SIG-M5 treated with dmso at 0.1 percent for 504 hours (cell line): ENCODE measurements around the gene UNC13A.

ENCODE experiments used
- DNase-seq: peaks from one replicate; lab custom pipeline; 2025; ENCODE audit not compliant: unreplicated experiment; lab: John Stamatoyannopoulos, UW

The UNC13A gene

DNA sequence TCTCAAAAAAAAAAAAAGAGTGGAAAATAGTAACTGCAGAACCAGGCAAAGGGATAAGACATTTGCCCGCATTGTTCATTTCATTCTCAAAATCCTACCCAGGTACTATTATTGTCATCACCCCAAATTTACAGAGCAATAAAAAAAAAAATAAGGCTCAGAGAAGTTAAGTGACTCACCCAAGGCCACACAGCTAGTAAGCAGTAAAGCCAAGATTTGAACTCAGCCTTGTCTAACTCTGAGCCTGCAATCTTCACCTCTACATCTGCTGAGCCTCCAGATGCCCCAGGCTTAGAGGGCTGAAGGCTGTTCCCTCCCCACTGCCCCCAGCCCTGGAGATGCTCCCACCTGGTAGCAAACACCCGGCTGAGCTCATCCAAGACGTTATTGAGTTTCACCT is 61.0 kb downstream of the UNC13A start:
- DNase-seq: no peak

DNA sequence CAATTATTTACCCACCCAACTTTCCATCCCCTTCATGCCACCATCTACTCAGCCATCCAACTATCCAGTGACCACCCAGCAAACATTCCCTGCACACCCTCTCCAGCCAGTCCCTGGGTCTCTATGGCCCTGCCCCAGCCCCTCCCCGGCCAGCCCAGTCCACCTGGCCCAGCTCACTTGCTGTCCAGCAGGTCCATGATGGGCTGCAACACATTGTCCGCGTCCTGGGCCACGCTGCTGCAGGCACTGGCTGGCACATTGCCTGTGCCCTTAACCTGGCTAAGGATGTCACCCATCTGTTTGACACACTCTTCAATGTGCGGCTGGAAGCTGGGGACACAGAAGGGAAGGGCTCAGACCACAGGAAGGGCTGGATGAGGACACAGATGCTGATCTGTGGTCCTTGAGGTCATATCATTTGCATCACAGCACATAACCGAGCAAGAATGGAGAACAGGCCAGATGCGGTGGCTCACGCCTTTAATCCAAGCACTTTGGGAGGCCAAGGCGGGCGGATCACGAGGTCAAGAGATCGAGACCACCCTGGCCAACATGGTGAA is 61.6 kb downstream of the UNC13A start:
- DNase-seq: no peak

DNA sequence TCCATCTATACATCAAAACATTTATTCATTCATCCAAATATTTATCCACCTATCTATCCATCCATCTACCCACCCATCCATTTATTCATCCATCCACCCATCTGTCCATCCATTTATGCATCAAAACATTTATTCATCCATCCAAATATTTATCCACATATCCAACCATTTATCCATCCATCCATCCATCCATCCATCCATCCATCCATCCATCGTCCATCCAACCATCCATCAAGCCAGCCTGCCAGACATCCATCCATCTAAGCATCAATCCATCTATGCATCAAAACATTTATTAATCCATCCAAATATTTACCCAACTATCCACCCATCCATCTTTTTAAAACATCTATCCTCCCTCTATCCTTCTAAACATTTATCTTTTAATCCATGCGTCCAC is 62.2 kb downstream of the UNC13A start:
- DNase-seq: no peak

DNA sequence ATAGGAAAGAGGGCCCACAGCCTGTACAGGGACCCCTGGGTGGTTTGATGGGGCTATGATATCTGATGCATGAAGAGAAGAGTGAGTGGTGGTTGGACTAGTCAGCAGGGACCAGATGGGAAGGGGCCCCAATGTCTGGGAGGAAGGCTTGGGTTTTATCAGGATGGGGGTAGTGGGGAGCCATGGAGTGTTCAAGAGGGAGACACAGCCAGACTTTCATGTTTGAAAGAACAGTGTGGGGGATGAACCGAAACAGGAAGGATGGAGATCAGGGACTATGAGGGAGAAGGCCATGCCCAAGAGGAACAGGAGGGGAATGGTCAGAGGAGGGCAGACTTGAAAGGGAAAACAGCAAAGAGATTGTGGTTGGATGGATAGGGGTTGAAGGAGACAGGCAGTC is 63.1 kb downstream of the UNC13A start:
- no peak for DNase-seq

DNA sequence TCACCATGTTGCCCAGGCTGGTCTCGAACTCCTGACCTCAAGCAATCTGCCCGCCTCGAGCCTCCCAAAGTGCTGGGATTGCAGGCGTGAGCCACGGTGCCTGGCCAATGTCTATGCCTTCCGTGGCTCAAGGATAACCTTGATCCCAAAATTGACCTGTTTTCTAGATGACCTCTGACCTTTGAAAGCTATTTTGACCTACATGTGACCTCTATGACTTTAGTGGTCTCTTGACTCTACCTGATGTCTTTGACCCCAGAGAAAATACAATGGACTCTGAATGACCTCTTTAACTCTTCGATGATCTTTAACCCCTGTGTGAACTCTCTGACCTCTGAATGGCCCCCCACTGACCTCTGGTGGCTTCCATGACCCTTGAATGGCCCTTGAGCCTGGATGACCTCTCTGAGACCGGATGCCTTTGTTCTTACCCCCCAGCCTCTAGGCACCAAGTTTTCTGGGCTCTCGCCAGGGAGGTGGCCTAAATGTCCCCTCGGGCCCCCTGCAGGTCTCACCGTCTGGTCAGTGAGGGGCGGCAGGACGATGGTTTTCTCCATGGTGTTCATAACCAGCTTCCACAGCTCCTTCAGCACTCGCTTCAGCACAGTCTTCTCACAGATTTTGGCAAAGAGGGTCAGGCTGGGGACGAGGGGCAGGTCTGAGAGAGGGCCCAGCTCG is 63.7 kb downstream of the UNC13A start:
- DNase-seq: no peak

DNA sequence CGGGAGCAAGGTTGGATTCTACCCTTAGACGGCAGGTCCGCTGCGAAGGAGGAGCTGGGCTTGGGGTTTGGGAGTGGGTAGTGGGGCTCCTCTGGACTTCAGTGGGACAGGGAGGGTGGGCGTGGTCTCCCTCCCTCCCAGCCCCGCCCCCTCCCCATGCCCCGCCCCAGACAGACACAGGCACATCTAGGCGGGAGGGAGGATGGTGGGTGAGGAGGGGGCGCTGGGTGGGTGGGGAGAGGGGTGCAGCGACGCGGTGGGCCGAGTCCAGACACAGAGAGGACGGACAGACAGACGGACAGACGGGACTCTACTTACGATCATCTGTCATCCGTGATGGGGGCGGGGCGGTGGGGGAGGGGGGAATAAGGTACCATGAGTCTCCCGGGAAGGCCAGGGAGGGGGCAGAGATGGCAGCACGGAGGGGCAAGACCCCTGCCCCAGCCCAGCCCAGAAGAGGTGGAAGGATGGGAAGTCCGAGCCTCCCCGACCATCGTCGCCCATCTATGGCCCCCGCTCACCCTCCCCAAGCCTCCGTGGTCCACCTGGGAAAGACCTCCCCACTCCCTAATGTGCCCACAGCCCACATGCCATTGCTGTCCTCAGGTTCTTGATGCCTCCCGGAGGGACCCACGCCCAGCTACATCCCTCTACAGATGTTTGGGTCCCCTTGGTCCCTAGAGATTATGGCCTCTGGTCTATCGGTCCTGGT is 64.8 kb downstream of the UNC13A start:
- no peak for DNase-seq

DNA sequence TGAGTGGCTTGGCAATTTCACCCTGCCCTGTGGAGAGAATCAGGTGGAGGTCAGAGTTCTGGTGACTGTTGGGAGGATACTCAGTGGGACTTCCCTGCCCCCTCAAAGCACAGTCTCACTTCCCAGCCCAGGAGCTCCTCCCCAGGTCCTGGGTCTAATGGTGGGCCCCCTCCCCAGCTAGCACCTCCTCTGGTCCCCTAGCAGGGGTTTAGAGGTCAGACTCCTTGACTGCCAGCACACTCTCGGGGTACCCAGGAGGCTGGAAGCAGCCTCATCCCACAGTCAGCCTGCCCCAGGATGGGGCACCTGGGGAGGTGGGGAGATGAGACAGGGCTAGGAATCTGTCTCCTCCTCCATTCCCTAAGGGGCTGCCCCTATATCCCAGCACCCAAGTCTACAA is 67.5 kb downstream of the UNC13A start:
- no peak for DNase-seq

DNA sequence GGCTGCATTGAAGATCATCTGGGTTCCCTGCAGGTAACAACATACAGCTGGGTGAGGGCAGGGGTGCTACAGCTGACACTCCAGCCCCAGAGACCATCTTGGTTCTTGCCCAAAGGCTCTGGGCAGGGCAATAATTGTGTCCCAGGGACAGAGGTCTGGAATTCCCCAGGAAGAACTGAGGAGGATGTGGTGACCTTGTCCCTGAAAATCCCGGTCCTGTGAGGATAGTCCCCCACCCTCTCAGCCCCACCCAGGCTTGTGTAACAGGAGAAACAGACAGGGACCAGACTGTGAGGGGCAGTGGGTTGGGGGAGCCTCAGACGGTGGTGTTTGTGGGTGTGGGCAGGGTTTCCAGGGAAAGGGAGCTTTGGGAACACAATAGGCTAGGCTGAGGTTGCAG is 69.2 kb downstream of the UNC13A start:
- DNase-seq: no peak

DNA sequence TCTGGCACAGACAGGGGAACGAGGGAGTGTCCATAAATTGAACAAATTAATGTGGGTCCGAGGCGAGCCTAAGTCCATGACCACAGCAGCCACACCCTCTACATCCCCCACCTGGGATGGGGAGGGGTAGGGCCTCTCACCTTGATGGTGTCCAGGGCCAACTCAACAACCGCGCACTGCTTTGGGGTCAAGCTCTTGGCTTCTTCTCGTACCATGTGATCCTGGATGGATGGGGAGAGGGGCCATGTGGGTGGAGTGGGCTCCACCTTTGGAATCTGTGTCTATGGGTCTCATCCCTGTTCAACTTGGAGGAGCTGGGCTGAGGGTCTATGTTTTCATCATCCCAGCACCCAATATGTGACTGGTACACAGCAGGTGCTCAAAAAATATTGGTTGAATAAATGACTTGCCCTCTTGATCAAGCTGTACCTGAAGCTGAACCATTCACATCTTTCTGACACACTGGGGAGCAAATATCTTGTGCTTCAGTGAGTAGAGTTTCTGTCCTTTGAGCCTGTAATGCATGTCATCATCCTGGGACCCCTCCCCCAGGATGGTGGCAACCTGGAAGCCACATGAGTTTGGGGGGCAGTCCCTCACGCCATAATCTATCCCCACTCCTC is 69.8 kb downstream of the UNC13A start:
- no peak for DNase-seq

DNA sequence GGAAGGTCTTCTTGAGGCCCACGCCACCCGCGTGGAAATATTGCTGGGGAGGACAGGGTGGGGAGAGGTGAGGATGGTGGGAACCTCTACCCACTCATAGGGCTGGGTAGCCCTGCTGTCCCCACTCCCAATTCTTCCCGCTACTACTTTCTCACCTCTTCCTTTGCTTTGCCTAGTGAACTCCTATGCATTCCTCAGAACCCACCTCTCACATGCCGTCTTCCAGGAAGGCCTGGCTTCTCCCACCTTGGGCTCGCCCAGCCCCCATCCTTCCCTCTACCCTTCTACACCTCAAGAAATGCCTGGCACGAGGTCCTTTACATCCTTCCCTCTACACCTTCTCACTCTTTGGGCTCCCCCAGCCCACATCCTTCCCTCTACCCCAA is 70.4 kb downstream of the UNC13A start:
- no peak for DNase-seq

DNA sequence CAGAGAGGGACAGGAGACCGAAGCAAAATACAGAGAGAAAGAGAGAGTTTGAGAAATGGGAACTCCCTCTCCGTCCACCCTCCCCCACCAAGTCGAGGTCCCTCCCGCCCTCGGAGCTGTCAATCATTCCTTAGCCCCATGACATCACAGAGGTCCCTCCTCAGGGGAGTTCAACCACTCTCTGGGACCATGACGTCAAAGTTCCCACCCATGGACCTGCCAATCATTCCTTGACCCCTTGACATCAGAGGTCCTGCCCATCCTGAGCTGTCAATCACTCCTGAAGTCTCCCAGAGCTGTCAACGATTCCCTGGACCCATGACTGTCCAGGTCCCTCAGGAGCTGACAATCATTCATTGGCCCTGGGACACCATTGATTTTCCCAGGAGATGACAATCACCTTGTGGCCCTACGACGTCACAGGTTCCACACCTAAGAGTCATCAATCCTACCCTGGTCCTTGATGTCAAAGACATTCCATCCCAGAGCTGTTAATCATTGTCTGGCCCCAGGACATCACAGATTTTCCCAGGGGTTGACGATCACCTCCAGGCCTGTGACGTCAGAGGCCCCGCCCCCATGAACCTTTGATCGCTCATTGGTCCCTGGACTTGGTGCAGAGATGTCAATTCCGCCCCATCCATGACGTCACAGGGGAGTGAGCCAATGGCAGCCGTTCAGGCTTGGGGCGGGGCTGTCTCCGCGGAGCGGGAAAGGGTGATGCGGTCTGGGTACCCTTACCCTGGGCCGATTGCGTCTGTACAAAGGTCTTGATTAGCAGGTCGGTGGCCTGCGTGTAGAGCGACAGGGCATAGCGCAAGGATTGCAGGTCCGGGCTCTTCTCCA is 71.0 kb downstream of the UNC13A start:
- no peak for DNase-seq

DNA sequence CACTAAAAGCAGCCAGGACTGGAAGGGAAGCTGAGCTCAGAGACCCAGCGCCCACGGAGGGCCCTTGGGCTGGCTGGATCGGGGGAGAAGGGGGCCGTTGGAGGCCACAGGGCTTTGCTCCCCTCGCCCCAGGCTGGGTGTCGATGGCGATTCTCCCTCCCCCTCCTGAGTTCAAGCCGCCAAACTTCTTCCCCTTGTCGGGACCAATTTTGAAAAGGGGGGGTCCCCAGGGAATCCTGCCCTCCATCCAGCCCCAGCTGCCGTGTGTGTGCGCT is 71.5 kb downstream of the UNC13A start:
- no peak for DNase-seq

DNA sequence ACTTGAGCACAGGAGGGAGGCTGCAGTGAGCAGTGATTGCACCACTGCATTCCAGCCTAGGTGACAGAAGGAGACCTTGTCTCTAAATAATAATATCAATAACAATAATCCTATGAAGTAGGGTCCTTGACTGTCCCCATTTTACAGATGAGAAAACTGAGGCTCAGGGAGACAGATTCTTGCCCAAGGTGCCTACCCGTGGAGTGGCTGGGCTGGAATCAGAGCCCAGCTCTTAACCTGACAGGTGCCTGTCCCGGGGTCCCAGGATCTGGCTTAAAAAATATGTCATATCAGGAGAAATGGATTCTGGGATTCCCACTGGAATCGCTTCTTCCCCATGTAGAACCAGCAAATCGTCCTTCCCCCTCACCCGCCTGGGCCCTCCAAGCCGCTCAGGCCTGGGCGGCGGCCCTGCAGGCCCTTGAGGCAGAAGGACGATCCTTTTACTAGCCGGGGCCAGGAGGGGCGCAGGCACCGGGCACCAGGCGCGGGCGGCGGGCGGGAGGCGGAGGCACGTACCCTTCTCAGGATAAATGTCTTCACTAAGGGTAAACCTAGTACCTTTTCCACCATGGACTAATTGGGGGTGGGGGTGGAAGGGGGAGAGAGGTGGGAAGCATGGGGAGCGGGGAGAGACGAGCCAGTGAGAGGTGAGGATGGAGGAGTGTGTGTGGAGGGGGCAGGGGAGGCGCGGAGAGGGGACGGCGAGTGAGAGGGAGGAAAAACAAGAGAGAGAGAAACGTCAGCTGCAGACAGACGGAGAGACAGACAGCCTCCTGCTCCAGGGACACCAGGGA is 72.1 kb downstream of the UNC13A start:
- no peak for DNase-seq

DNA sequence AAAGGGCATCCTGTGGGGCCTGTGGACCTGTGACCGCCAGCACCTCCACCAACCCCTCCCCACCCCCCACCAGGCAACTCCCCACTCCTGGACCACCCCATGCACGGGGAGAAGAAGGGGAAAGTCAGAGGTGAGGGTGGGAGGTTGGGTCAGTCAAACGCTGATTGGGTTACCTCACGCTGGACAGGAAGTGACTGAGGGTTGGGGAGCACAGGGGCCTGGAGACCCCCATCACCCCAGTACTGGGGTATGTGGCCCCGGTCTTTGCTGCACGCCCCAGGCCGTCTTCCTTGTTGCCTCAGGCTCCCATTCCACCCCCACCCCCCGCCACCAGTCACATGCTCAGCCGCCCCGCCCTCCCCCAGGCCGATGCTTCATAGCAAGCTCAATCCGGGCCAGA is 73.7 kb downstream of the UNC13A start:
- no peak for DNase-seq

DNA sequence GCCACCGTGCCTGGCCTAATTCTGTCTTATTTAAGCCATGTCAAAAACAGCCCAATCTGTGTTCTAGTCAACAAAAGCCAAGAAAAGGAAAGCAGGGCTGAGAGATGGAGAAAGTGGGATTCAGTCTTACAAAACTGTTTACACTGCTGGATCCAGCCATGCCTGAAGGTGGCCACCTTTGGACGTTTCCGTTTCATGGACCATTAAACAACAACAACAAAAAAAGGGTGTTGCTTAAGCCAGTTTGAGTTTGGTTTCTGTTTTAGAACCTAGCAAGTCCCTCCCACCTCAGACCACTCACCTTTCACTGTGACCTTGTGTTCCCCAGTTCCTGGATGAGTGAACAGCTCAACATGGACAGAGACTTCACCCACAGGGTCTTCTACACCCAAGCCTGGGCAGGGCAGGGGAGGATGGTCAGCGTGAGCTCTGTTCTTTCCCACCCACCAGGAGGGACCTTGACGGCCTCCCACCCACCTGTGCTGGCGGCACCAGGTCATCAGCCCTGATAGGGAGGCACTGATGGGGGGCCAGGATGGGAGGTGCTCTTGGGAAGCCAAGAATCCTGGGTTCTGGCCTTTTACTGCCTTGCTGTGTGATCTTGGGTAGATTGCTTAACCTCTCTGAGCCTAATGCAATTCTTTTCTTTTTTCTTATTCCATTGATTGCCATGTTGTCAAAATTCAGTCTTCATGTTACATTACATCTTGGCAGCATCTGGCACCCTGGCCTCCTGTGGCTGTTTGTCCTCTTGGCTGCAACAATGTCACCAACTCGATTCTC is 76.5 kb downstream of the UNC13A start:
- no peak for DNase-seq

DNA sequence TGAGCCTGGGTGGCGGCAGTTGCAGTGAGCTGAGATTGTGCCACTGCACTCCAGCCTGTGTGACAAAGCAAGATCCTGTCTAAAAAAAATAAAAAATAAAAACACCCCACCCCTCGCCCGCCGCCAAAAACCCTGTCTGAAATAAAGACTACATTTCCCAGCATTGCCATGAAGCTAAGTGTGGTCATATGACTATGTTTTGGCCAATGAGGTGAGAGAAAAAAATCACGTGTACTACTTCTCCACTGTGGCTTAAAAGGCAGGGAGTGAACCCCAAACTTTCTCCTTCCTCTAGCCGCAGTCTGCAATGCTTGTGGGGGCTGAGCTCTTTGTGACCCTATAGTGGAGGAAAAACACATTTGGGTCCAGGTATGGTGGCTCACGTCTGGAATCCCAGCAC is 77.8 kb downstream of the UNC13A start:
- DNase-seq: peak; percentile 38

DNA sequence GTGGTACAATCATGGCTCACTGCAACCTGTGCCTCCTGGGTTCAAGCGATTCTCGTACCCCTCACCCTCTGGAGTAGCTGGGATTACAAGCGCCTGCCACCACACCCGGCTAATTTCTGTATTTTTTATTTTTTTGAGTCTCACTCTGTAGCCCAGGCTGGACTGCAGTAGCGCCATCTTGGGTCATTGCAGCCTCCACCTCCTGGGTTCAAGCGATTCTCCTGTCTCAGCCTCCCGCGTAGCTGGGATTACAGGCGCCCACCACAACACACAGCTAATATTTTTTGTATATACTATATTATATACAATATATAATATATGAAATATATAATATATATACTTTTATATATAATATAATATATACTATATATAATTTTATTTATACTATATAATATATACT is 80.2 kb downstream of the UNC13A start:
- DNase-seq: no peak

DNA sequence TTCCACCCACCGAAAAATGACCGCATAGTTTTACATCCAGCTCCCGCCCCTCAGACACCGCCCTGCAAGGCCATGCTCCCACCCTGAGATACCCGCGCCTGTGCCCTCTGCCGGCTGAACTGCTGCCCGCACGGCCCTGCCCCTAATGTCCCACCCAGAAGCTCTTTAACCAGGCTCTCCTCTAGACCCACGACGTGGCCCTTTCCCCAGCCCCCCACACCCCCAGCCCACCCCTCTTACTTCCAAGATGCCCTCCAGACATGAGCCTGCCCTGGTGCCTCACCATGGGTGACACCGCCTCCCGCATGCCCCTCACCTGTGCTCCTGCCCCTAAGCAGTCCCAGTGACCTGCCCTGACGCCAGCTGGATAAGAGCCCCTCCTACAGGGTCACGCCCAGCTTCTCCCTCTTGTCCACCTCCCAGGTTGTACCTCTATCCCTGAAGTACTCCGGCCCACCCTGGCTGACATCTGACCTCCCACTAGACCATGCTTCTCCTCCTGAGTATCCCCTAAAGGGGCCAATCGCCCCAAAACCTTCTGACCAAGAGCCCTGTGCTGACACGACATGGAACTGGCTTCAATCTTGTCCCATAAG is 81.5 kb downstream of the UNC13A start:
- DNase-seq: no peak

DNA sequence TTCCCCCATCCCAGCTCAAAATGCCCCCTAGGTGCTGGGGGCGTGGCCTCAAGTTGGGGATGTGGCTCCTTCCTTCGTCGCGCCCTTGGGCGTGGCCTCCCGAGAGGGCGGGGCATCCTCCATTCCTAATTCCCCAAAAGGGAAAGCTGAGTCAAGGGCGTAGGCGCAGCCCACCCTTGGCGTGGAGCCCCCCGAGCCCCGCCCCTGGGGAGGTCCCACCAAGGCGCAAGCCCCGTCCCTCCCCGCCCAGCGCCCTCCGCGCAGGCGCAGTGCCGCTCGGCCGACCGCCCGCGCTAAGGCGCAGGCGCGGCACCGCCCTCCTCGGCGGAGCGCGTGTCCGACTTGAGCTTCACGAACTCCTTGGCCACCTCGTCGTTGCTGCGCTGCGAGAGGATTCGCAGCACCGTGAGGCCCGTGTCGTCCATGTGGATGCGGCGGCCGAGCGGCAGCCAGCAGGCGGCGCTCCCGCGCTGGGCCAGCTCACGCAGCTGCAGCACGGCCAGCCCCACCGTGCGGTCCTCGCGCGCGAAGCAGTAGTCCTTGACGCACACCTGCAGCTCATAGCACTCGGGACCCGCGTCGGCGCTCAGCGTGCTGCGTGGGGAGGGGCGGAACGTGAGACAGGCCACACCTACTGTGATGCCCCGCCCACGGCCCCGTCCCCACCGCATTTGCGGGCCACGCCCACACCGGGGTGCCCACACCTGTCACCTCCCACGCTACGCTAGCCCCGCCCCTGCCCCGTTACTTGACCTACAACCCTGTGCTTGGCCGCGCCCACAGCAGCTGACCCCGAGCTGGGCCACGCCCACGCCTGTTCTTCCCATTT is 82.2 kb downstream of the UNC13A start:
- peak; percentile 83 for DNase-seq
